GM18909 (cell line): Measurements from ENCODE around the gene TSKU.
"Not testable (repeated sequence)": the region's sequence is repeated elsewhere in the genome, so short reads cannot be mapped to it uniquely, and the experiment has no call there.

Experiments used
- ATAC-seq: cut with Tn5 transposase; IDR thresholded peaks from one replicate; pipeline ENCODE4 v1.9.1; 2021; ENCODE audit warnings: mild to moderate bottlenecking; ENCODE audit not compliant: unreplicated experiment, poor library complexity

TSKU gene

DNA sequence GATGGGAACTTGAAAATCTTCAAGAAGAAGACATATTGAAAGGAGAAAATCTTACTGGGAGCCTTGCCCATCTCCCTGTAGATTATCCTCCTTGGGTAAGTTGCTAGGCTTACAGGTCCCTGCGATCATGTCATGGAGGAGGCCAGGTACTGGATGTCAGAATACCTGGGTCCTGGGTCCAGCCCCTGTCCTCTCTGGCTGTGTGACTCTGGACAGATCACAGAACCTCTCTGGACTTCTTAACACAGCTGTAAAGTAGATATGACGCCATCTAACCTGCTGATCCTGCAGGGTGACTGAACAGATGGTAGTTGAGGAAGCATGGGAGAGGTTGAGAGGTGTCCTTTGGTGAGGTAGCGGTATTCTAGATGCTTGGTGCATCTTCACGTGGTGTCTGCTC, 4.1 kb downstream of the TSKU start:
- no peak for ATAC-seq

DNA sequence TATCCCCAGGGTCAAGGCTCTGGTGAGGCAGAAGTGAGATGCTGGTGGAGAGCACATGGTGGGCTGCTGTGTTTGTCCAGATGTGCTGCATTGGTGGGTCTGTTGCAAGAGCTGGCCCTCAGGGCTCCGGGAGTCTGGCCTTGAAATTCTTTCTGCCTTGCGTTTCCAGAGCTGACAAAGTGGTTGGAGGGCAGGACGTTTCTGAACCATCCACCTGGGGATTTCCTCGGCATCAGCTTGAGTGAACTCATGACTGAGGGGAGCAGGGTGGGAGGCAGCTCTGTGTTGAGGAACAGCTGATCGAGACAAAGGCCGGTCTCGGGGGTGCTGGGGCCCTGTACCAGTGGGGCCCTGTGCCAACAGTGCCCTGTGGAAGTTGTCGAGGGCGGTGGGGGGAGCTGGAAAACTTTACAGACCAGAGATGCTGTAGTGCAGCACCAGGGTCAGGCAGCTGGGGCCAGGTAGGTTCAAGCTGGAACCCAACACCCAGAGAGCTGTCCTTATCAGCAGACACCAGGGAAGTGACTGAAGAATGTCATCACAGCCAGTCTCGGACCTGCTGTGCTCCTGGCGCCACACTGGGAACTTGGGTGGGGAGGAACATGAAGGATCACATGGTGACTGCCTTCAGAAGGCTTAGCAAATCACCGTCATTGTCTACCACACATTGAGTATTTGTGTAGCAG, 4.9 kb downstream of the TSKU start:
- ATAC-seq: no peak

GRCh38 chr11:76788661-76789442, 5.7 kb downstream of the TSKU start:
- ATAC-seq: no peak

- ATAC-seq: no peak
These were observed 6.2 kb downstream of the TSKU start for GRCh38 chr11:76789443-76789719.

DNA sequence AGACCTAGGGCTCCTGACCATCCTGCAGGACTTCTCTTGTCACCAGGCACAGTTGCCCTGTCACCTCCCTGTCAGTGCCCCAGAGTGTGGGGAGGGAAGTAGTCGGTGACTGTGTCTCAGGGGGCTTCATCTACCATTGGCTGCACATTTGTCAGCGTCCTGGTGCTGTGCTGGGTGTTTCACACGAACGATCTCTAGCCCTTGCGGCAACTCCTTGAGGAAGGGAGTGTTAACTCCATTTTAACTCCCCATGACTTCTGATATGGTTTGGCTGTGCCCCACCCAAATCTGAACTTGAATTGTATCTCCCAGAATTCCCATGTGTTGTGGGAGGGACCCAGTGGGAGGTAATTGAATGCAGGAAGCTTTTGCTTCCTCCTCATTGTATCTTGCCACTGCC, 7.1 kb downstream of the TSKU start:
- ATAC-seq: no peak

DNA sequence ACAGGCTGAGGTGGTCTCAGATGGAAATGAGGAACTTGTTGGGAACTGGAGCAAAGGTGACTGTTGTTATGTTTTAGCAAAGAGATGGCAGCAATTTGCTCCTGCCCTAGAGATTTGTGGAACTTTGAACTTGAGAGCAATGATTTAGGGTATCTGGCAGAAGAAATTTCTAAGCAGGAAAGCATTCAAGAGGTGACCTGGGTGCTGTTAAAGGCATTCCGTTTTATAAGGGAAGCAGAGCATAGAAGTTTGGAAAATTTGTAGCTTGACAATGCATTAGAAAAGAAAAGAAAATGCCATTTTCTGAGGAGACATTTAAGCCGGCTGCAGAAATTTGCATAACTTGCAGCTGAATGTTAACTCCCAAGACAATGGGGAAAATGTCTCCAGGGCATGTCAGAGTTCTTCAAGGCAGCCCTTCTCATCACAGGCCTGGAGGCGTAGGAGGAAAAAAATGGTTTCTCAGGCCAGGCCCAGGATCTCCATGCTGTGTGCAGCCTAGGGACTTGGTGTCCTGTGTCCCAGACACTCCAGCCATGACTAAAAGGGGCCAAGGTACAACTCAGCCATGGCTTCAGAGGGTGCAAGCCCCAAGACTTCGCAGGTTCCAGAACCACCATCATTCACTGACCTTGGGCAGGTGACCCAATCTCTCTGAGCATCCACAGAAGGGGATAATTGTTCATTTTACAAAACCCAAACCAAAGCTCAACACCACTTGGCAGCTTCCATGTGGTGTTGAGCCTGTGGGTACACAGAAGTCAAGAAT, 8.0 kb downstream of the TSKU start:
- not testable (repeated sequence) for ATAC-seq

GRCh38 chr11:76791861-76792260, 8.7 kb downstream of the TSKU start:
- ATAC-seq: no peak

DNA sequence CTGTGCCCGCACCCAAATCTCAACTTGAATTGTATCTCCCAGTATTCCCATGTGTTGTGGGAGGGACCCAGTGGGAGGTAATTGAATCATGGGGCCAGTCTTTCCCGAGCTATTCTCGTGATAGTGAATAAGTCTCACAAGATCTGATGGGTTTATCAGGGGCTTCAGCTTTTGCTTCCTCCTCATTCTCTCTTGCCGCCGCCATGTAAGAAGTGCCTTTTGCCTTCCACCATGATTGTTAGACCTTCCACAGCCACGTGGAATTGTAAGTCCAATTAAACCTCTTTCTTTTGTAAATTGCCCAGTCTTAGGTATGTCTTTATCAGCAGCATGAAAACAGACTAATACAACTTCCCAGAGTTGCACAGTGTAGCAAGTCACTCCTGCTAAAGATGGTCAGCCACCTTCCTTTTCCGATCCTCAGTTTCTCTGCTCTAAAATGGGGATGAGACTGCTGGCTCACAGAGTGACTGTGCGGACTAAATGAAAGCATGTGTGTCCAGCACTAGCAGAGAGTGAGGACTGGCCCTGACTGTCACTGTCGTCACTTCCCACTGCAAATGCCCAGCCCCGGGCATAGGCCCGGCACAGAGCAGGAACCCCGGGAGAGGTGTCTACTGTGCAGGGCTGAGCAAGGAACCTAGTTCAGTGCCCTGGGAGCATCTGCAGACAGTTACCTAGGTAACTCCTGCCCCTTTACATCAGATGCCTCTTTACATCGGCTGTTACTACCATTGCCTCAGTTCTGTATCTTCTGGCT, 9.5 kb downstream of the TSKU start:
- ATAC-seq: no peak

GRCh38 chr11:76793391-76794291, 10.5 kb downstream of the TSKU start:
- ATAC-seq: no peak

DNA sequence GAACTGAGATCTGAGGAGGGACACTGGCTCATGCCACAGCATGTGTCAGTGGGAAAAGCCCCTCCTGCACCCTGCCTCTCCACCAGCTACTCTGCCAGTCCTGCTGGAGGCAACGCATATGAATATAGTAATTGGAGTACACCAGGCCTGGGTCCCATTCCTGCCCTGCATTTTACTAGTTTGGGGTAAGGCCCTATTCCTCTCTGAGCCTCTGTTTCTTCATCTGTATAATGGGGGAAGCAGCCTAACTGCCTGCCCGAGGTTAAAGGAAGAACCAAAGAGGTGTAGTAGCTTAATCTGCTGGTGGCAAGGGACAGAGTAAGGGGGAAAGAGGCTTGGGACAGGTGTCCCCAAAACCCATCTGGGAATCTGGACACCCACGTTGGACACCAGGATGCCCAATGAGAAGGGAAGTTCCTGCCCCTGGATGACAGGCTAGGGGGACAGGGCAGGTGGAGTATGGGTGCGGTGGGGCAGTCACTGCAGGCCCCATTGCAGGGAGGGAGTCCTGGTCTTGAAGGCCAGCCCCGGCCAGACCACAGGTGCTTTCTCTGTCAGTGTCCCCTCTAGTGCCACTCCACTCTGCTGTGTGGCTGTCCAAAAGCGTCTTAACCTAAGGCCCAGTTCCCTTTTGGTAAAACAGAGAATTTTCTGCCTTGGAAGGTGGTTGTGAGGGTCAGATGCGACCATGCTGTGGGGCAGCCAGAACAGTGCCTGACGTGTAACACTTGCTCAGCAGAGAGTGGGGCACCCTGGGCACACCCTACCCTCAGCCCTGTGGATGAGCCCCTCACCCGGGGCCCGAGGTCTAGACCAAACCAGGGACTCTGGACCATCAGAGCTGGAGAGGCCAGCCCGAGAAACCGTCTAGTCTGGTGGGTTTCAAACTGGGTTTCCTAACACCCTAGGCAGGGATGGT, 11.5 kb downstream of the TSKU start:
- ATAC-seq: no peak

DNA sequence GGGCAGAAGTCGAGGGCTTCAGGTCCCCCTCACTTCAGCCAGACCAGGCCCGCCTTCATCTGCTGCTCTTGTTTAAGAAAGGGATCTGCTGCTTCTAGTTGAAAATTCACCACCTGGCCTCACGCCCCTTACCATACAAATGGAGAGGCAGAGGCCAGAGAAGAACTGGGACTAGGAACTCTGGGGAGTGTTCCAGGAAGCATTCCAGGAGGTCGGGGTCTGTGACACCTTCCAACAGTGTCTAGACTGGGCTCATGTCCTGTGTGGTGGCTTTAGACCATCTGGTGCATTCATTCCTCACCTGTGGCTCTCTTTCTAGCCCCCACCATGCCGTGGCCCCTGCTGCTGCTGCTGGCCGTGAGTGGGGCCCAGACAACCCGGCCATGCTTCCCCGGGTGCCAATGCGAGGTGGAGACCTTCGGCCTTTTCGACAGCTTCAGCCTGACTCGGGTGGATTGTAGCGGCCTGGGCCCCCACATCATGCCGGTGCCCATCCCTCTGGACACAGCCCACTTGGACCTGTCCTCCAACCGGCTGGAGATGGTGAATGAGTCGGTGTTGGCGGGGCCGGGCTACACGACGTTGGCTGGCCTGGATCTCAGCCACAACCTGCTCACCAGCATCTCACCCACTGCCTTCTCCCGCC, 12.3 kb downstream of the TSKU start:
- ATAC-seq: no peak

DNA sequence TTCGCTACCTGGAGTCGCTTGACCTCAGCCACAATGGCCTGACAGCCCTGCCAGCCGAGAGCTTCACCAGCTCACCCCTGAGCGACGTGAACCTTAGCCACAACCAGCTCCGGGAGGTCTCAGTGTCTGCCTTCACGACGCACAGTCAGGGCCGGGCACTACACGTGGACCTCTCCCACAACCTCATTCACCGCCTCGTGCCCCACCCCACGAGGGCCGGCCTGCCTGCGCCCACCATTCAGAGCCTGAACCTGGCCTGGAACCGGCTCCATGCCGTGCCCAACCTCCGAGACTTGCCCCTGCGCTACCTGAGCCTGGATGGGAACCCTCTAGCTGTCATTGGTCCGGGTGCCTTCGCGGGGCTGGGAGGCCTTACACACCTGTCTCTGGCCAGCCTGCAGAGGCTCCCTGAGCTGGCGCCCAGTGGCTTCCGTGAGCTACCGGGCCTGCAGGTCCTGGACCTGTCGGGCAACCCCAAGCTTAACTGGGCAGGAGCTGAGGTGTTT, 12.8 kb downstream of the TSKU start:
- no peak for ATAC-seq

DNA sequence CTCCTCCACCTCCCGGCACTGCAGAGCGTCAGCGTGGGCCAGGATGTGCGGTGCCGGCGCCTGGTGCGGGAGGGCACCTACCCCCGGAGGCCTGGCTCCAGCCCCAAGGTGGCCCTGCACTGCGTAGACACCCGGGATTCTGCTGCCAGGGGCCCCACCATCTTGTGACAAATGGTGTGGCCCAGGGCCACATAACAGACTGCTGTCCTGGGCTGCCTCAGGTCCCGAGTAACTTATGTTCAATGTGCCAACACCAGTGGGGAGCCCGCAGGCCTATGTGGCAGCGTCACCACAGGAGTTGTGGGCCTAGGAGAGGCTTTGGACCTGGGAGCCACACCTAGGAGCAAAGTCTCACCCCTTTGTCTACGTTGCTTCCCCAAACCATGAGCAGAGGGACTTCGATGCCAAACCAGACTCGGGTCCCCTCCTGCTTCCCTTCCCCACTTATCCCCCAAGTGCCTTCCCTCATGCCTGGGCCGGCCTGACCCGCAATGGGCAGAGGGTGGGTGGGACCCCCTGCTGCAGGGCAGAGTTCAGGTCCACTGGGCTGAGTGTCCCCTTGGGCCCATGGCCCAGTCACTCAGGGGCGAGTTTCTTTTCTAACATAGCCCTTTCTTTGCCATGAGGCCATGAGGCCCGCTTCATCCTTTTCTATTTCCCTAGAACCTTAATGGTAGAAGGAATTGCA, 13.5 kb downstream of the TSKU start:
- no peak for ATAC-seq

DNA sequence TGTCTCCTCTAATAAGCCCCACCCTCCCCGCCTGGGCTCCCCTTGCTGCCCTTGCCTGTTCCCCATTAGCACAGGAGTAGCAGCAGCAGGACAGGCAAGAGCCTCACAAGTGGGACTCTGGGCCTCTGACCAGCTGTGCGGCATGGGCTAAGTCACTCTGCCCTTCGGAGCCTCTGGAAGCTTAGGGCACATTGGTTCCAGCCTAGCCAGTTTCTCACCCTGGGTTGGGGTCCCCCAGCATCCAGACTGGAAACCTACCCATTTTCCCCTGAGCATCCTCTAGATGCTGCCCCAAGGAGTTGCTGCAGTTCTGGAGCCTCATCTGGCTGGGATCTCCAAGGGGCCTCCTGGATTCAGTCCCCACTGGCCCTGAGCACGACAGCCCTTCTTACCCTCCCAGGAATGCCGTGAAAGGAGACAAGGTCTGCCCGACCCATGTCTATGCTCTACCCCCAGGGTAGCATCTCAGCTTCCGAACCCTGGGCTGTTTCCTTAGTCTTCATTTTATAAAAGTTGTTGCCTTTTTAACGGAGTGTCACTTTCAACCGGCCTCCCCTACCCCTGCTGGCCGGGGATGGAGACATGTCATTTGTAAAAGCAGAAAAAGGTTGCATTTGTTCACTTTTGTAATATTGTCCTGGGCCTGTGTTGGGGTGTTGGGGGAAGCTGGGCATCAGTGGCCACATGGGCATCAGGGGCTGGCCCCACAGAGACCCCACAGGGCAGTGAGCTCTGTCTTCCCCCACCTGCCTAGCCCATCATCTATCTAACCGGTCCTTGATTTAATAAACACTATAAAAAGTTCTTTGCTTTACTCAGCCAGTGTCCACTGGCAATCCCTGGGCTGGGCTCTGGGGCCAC, 14.4 kb downstream of the TSKU start:
- no peak for ATAC-seq

- ATAC-seq: no peak
These were observed 15.0 kb downstream of the TSKU start for GRCh38 chr11:76798202-76798581.

DNA sequence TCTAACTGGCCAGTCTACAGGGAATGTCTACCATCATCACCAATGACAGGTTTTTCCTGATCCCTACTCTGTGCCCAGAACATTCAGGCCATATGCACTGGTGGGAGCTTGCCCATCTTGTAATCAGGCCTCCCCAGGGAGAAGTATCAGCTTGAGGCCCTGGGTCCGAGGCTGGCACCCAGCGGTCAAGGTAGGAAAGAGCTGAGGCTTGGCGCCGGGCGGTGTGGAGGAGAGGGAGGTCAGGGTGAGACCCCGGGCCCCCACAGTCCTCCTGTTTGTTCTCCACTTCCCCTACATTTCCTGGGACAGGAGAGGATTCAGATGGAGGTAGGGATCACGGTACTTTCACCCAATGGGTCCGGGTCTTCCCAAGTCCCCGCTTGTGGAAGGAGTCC, 15.5 kb downstream of the TSKU start:
- no peak for ATAC-seq
